ENCODE measurements around the gene DOCK9.
A peak's percentile ranks its signal among the peaks of the same experiment; 100 is the strongest.

DOCK9 gene

GRCh38 chr13:98825659-98826058 is 152.2 kb downstream of the DOCK9 start:
- Histone ChIP-seq H3K36me3 (ENCODE audit: insufficient read depth, low read length) (no peaks in the 10 kb centered on the region), H2AFZ (ENCODE audit: low read length) (no peak overlapping the region), H3K27ac (ENCODE audit: low read depth, low read length, poor library complexity, severe bottlenecking) (no peak overlapping the region), H3K4me3 (ENCODE audit: low read depth, low read length, poor library complexity, severe bottlenecking) (no peak overlapping the region), H3F3A (ENCODE audit: insufficient read depth, low read length) (no peaks in the 10 kb centered on the region), H3K4me2 (ENCODE audit: low read length) (peak overlapping the region; percentile 10; the same call in 1 of the 2 replicates), H3K9me3 (ENCODE audit: low read length) (no peaks in the 10 kb centered on the region), H3K27me3 (ENCODE audit: insufficient read depth, low read length) (no peaks in the 10 kb centered on the region), H3K9ac (ENCODE audit: low read length) (no peak overlapping the region), H4K20me1 (ENCODE audit: insufficient read depth, low read length) (no peaks in the 10 kb centered on the region), H3K79me2 (ENCODE audit: insufficient read depth, low read length) (no peaks in the 10 kb centered on the region), H3K4me1 (ENCODE audit: insufficient read depth, low read length, severe bottlenecking) (peaks cover 16% of the 10 kb centered on the region), H3K9me2 (ENCODE audit: low read depth, low read length) (no peaks in the 10 kb centered on the region)
- TF ChIP-seq CTCF (IDR thresholded peaks at IDR 0.05; ENCODE audit: low read length) (no peak), EZH2 (IDR thresholded peaks at IDR 0.05; ENCODE audit: borderline replicate concordance, low read length) (no peak)

GRCh38 chr13:98824376-98825160 is 153.3 kb downstream of the DOCK9 start:
- H3K4me3 ChIP-seq (ENCODE audit: low read depth, low read length, poor library complexity, severe bottlenecking) = no peak overlapping the region
- no peaks in the 10 kb centered on the region for H3K79me2 ChIP-seq (ENCODE audit: insufficient read depth, low read length)
- H3K27ac ChIP-seq (ENCODE audit: low read depth, low read length, poor library complexity, severe bottlenecking) = no peak overlapping the region
- no peaks in the 10 kb centered on the region for H3K9me2 ChIP-seq (ENCODE audit: low read depth, low read length)
- H3K36me3 ChIP-seq (ENCODE audit: insufficient read depth, low read length) = no peaks in the 10 kb centered on the region
- peak overlapping the region; percentile 10; the same call in 1 of the 2 replicates for H3K4me2 ChIP-seq (ENCODE audit: low read length)
- peaks cover 16% of the 10 kb centered on the region for H3K4me1 ChIP-seq (ENCODE audit: insufficient read depth, low read length, severe bottlenecking)
- no peaks in the 10 kb centered on the region for H3F3A ChIP-seq (ENCODE audit: insufficient read depth, low read length)
- no peak overlapping the region for H3K9ac ChIP-seq (ENCODE audit: low read length)
- H2AFZ ChIP-seq (ENCODE audit: low read length) = no peak overlapping the region
- H3K27me3 ChIP-seq (ENCODE audit: insufficient read depth, low read length) = no peaks in the 10 kb centered on the region
- H3K9me3 ChIP-seq (ENCODE audit: low read length) = no peaks in the 10 kb centered on the region
- no peaks in the 10 kb centered on the region for H4K20me1 ChIP-seq (ENCODE audit: insufficient read depth, low read length)
- TF ChIP-seq EZH2 (IDR thresholded peaks at IDR 0.05; ENCODE audit: borderline replicate concordance, low read length) (no peak), CTCF (IDR thresholded peaks at IDR 0.05; ENCODE audit: low read length) (no peak)

DNA sequence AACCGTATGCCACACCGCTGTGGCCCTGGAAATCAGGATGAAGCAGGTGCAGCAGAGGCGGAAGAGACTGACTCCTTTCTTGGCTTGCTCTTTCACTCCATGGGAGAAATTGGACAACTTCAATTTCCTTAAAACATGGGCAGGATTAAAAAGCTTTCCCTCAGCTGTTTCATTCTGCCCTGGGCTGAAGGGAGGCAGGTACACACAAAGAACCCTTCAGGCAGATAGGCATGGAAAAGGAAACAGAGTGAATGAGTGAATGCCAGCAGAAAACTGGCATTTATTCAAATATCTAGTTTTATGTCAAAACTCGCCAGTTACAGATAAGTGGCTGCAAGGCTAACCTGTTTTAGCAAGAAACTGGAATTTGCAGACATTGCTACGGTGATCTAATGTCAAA is 154.4 kb downstream of the DOCK9 start:
- Histone ChIP-seq H3K4me3 (ENCODE audit: low read depth, low read length, poor library complexity, severe bottlenecking) (no peak overlapping the region), H3K27ac (ENCODE audit: low read depth, low read length, poor library complexity, severe bottlenecking) (no peak overlapping the region), H3K4me1 (ENCODE audit: insufficient read depth, low read length, severe bottlenecking) (peaks cover 16% of the 10 kb centered on the region), H3K9me2 (ENCODE audit: low read depth, low read length) (no peaks in the 10 kb centered on the region), H3K9me3 (ENCODE audit: low read length) (no peaks in the 10 kb centered on the region), H3K79me2 (ENCODE audit: insufficient read depth, low read length) (no peaks in the 10 kb centered on the region), H2AFZ (ENCODE audit: low read length) (no peak overlapping the region), H3K36me3 (ENCODE audit: insufficient read depth, low read length) (no peaks in the 10 kb centered on the region), H3K9ac (ENCODE audit: low read length) (no peak overlapping the region), H3F3A (ENCODE audit: insufficient read depth, low read length) (no peaks in the 10 kb centered on the region), H3K27me3 (ENCODE audit: insufficient read depth, low read length) (no peaks in the 10 kb centered on the region), H3K4me2 (ENCODE audit: low read length) (no peak overlapping the region), H4K20me1 (ENCODE audit: insufficient read depth, low read length) (no peaks in the 10 kb centered on the region)
- TF ChIP-seq EZH2 (IDR thresholded peaks at IDR 0.05; ENCODE audit: borderline replicate concordance, low read length) (no peak), CTCF (IDR thresholded peaks at IDR 0.05; ENCODE audit: low read length) (no peak)
